Prostate gland (tissue), 2 donors: Measurements from ENCODE around the gene TGFBR1.

Source experiments
- POLR2A ChIP-seq: fragments of 450-650 bp; IDR thresholded peaks from one replicate; pipeline ENCODE4 v1.6.1; 2016; ENCODE audit warnings: antibody characterized with exemption, mild to moderate bottlenecking
- TF ChIP-seq, protein P1 (sequence below), 4 experiments: fragments of 200-600 bp in 2 of 4; fragments of 450-650 bp in 2 of 4; sonication (generic) in 2 of 4; IDR thresholded peaks; 1 replicate in 3 of 4; 2 replicates in 1 of 4; pipeline ENCODE4 v1.5.1; 2016 to 2019; ENCODE audit warnings: antibody characterized with exemption in 4 of 4, mild to moderate bottlenecking in 2 of 4, moderate library complexity in 2 of 4

DNA sequence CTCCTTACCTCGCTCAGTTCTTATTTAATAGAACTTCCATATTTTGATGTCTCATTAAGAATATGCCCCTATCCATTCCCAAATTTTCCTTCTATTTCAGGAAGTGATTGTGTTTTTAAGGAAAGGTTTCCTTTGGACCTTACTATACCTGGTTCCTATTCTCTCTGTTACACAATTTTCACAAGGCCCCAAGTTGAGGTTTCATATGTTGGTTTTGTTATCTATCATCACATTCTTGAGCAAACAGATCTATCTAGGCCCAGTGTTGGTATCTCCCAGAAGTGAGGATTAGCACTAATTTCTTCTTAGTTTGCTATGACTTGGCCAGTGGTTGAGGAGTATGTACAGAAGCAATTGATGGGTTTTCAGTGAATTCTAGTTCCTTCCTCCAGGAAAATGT lies 75.3 kb downstream of the TGFBR1 start:
- TF ChIP-seq, protein P1, sequence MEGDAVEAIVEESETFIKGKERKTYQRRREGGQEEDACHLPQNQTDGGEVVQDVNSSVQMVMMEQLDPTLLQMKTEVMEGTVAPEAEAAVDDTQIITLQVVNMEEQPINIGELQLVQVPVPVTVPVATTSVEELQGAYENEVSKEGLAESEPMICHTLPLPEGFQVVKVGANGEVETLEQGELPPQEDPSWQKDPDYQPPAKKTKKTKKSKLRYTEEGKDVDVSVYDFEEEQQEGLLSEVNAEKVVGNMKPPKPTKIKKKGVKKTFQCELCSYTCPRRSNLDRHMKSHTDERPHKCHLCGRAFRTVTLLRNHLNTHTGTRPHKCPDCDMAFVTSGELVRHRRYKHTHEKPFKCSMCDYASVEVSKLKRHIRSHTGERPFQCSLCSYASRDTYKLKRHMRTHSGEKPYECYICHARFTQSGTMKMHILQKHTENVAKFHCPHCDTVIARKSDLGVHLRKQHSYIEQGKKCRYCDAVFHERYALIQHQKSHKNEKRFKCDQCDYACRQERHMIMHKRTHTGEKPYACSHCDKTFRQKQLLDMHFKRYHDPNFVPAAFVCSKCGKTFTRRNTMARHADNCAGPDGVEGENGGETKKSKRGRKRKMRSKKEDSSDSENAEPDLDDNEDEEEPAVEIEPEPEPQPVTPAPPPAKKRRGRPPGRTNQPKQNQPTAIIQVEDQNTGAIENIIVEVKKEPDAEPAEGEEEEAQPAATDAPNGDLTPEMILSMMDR (IDR thresholded peaks at IDR 0.05) = no peak
- no peak for TF ChIP-seq POLR2A
